C4-2B (cell line): Measurements from ENCODE around the gene RP9.

Experiments used
- H3K27ac ChIP-seq: fragments of 450-650 bp; 2 replicates; pipeline ENCODE4 v1.5.1; 2017
- ZFX ChIP-seq: fragments of 450-650 bp; IDR thresholded peaks from 2 replicates; pipeline ENCODE4 v1.6.1; 2017
- TF ChIP-seq, protein P1 (sequence below): fragments of 450-650 bp; conservative IDR thresholded peaks from 2 replicates; pipeline ENCODE4 v1.5.1; 2017; ENCODE audit warnings: mild to moderate bottlenecking

Gene RP9

DNA sequence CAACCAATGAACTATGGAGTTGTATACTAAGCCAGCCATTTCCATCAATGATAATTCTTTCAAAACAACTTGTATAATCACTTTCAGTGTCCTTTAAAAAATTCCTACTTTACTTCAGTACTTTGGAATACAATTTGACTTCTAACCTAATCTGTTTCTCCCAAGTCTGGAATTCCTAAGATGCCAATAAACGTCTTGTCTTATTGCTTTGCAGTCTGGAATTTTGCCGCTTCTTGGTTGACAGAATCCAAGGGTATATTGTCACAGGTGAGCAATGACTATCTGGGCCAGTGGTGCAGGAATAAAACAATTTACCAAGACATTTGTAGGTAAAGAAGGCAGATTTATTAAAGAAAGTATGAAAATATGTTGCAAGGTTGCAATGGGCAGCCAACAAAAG is 21.8 kb downstream of the RP9 start:
- no peak overlapping the region for H3K27ac ChIP-seq
- TF ChIP-seq ZFX = no peak
- TF ChIP-seq, protein P1, sequence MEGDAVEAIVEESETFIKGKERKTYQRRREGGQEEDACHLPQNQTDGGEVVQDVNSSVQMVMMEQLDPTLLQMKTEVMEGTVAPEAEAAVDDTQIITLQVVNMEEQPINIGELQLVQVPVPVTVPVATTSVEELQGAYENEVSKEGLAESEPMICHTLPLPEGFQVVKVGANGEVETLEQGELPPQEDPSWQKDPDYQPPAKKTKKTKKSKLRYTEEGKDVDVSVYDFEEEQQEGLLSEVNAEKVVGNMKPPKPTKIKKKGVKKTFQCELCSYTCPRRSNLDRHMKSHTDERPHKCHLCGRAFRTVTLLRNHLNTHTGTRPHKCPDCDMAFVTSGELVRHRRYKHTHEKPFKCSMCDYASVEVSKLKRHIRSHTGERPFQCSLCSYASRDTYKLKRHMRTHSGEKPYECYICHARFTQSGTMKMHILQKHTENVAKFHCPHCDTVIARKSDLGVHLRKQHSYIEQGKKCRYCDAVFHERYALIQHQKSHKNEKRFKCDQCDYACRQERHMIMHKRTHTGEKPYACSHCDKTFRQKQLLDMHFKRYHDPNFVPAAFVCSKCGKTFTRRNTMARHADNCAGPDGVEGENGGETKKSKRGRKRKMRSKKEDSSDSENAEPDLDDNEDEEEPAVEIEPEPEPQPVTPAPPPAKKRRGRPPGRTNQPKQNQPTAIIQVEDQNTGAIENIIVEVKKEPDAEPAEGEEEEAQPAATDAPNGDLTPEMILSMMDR = no peak

DNA sequence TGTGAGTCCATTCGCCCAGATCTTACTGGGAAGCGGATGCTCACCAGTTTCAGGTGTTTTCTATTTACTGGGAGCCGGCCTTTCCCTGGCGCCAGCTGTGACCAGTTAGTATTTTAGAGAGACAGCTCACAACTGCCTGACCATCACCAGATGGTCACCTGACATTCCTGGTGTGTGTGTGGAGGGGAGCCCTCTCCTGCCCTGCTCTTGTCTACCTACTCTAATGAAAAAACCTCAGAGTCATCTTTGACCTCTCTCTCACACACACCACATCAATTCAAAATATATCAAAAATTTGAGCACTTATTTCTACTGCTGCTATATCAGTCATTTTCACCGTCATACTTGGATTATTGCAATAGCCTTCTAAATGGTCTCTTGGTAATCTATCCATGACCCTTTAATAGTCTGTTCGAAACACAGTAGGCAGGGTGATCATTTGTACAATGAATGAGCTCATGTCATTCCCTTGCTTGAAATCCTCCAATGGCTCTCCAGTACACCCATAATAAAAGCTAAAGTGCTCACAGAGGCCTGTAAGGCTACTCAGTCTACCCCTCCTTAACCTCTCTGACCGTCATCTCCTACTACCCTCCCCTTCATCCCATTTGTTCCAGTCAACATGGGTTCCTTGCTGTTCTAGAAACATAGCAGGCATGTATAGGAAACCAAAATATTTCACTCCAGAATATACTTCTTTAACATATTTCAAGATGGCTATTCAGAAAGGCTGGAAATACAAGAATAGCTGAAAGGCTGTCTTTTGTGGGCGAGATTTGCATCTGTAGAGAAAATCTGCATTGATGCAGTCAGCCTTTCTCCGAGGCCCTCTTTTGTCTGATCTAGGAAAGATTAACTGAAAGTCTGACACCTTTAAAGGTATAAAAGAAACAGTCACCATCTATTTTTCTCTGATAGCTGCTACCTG is 29.2 kb downstream of the RP9 start:
- no peak overlapping the region for H3K27ac ChIP-seq

DNA sequence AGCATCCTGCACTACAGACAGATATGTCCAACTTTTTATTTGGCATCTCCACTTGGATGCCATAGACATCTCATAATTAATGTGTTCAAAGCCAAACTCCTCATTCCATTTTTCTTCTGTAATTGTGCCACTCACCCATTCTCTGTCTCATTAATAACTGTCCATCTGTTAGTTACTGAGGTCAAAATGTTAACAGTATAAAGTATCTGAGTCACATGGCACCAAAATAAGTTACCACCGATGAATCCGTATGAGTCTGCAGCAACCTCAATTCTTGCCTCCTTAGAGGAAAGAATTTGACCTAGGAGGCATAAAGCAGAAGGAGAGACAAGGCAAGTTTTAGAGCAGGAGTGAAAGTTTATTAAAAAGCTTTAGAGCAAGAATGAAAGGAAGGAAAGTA is 30.1 kb downstream of the RP9 start:
- H3K27ac ChIP-seq = no peak overlapping the region
- no peak for TF ChIP-seq ZFX

More for the DNA sequence above, 29.2 kb downstream of the RP9 start:
- TF ChIP-seq ZFX = no peak
- TF ChIP-seq, protein P1 = no peak

DNA sequence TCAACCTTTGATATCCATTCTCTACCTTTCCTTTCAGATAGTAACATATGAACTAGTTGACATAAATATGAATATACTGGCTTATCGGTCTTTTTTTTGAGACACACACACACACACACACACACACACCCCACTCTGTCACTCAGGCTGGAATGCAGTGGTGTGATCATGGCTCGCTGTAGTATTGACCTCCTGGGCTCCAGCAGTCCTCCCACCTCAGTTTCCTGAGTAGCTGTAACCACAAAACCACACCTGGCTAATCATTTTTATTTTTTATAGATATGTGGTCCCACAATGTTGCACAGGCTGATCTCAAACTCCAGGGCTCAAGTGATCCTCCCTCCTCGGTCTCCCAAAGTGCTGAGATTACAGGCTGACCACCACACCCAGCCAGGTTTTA is 32.5 kb downstream of the RP9 start:
- no peak overlapping the region; the same call in 1 of the 2 replicates for H3K27ac ChIP-seq
- TF ChIP-seq, protein P1 = no peak
- TF ChIP-seq ZFX = no peak

DNA sequence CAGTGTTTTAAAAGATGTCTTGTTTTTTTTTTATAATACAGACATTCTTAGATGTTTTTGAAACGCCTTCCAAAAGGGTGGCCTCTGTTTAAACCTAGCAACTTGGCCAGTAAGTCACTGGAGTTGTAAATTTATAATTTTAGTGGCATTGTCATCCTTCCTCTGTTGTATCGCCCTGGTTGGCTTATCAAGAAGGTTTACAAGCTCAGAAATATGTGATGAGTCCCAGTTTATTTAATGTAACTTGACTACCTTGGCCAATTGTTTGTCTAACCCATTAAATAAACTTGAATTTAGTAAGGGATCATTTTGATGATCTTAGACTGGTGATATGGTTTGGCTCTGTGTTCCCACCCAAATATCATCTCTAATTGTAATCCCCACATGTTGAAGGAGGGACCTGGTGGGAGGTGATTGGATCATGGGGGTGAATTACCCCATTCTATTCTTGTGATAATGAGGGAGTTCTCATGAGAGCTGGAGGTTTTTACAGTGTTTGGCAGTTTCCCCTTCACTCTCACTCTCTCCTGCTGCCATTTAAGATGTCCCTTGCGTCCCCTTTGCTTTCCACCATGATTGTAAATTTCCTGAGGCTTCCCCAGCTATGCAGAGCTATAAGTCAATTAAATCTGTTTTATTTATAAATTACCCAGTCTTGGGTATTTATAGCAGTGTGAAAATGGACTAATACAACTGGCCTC is 33.2 kb downstream of the RP9 start:
- peak overlapping the region; percentile 44; the same call in 1 of the 2 replicates for H3K27ac ChIP-seq
- TF ChIP-seq, protein P1 = no peak
- TF ChIP-seq ZFX = no peak

DNA sequence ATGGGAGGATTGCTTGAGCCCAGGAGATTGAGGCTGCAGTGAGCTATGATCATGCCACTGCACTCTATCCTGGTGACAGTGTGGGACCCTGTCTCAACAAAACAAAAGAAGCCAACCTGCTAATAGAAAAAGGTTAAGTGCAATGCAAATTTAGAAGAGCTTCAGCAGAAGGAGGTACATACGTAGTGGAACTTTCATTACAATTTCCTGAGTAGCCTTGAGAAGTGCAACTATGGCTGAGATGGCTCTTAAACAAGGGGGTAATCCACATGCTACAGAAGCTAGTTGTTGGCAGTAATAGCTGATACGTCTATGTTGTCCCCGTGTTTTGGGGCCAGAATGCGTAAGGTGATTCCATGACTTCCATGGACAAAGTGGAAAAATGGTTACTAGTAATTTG is 36.0 kb downstream of the RP9 start:
- TF ChIP-seq ZFX = no peak
- no peak overlapping the region for H3K27ac ChIP-seq

DNA sequence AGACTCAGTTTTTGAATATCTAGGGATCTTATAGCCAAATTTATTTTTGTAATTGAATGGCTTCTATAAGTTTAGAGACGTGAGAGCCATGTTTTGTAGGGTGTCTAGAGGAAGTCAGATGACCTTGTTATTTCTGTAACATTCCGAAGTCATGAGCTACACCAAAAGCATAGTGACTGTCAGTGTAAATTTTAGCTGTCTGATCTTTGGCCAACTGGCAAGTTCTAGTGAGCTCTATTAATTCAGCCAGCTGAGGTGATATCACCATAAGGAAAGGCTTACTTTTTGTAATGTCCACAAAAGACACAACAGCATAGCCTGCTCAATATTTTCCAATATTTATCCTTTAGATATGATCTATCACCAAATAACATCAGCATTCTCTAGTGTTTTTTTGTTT is 36.7 kb downstream of the RP9 start:
- H3K27ac ChIP-seq = no peak overlapping the region
- no peak for TF ChIP-seq ZFX
- TF ChIP-seq, protein P1 = no peak

DNA sequence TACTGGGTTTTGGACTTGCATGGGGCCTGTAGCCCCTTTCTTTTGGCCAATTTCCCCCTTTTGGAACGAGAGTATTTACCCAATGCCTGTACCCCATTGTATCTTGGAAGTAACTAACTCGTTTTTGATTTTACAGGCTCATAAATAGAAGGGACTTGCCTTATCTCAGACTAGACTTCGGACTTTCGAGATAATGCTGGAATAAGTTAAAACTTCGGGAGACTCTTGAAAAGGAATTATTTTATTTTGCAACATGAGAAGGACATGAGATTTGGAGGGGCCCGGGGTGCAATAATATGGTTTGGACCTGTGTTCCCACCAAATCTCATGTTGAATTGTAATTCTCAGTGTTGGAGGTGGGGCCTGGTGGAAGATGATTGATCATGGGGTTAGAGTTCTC is 38.4 kb downstream of the RP9 start:
- no peak for TF ChIP-seq ZFX
- TF ChIP-seq, protein P1 = no peak

More for the DNA sequence above, 38.4 kb downstream of the RP9 start:
- no peak overlapping the region for H3K27ac ChIP-seq
